Aorta (tissue), 5 donors: Measurements from ENCODE around the gene PEMT. TPM values are rescaled to one million over a fixed set of nuclear protein-coding genes. Genes with fewer than 3 reads are reported as not detected.

Experiments used
- ATAC-seq: fragments of 200-7000 bp; cut with Tn5 transposase; one replicate; pipeline ENCODE4 v1.9.1; 2022; ENCODE audit warnings: moderate library complexity; ENCODE audit not compliant: low FRiP score
- DNase-seq, 2 donors: peaks; one replicate each; pipeline ENCODE4 v3.0.0-alpha.2; 2020
- H3K27ac ChIP-seq, 2 donors: one replicate each; pipeline ENCODE4 v1.5.1; 2013; ENCODE audit warnings: low read length in 2 of 2, mild to moderate bottlenecking in 2 of 2, moderate library complexity in 2 of 2, control low read depth in 1 of 2, inconsistent platforms in 1 of 2, low read depth in 1 of 2
- H3K27me3 ChIP-seq, 2 donors: one replicate each; pipeline ENCODE4 v1.6.1; 2013; ENCODE audit warnings: control low read depth in 1 of 2, low read length in 1 of 2, mild to moderate bottlenecking in 1 of 2, moderate library complexity in 1 of 2; ENCODE audit not compliant: insufficient read depth in 2 of 2, control insufficient read depth in 1 of 2
- H3K36me3 ChIP-seq, 2 donors: one replicate each; pipeline ENCODE4 v1.6.1; 2013; ENCODE audit warnings: control low read depth in 1 of 2, low read length in 1 of 2, mild to moderate bottlenecking in 1 of 2; ENCODE audit not compliant: insufficient read depth in 2 of 2, control insufficient read depth in 1 of 2
- H3K4me1 ChIP-seq, 2 donors: one replicate each; pipeline ENCODE4 v1.6.1; 2013; ENCODE audit warnings: low read length in 2 of 2, control low read depth in 1 of 2, mild to moderate bottlenecking in 1 of 2, moderate library complexity in 1 of 2; ENCODE audit not compliant: insufficient read depth in 2 of 2, control insufficient read depth in 1 of 2
- H3K4me3 ChIP-seq, 2 donors: one replicate each; pipeline ENCODE4 v1.5.1; 2013; ENCODE audit warnings: low read length in 2 of 2, control low read depth in 1 of 2, mild to moderate bottlenecking in 1 of 2
- H3K9me3 ChIP-seq: one replicate; pipeline ENCODE4 v1.6.1; 2013; ENCODE audit warnings: mild to moderate bottlenecking, low read length; ENCODE audit not compliant: control insufficient read depth
- WGBS, 2 donors: extraction: QIAGEN DNeasy Blood & Tissue Kit; methylation state at CpG; one replicate each; pipeline ENCODE4 v1.1.7; 2013; 5-methylcytosine and 5-hydroxymethylcytosine counted together
- intact Hi-C, 2 donors: fragments of 100-400 bp; cut with DNase I; formaldehyde crosslinking; loops; one replicate each; pipeline versions ENCODE4 v1.14.2 to v1.15.0; 2022
- polyA plus RNA-seq, 2 donors: library from polyadenylated mRNA; stranded (reverse); fragments of 200-250 nt; gene quantifications; one replicate each; pipeline ENCODE4 v1.2.3, GENCODE V29; 2013
- total RNA-seq, 2 donors: library from RNA; stranded (reverse); fragmentation: NEBNext Ultra II Directional; extraction: Animal tissue kit (Norgen Biotek cat#: 25700); gene quantifications; one replicate each; pipeline ENCODE4 v1.2.1, GENCODE V29; 2021
- donor health status: healthy with polysubstance abuse.
- donor health status: Bipolar disorder and iron deficiency.
- donor health status: DM: no; HTN: no; CAD: no.
- donor health status: DM: no; HTN: no; CAD: no.
- donor health status: DM: yes; HTN: yes; CAD: no.

Gene PEMT
- total and polyA plus RNA-seq, 4 donors = 4.5 to 23.8 (median 16.5) TPM

GRCh38 chr17:17519886-17520285 is 71.6 kb downstream of the PEMT start:
- H3K4me3 ChIP-seq = no peak overlapping the region
- no peaks in the 10 kb centered on the region for H3K9me3 ChIP-seq
- ATAC-seq = no peak
- WGBS, 2 donors = 94 to 96% methylated on average over 10 of the region's 10 CpGs
- H3K27ac ChIP-seq = no peak overlapping the region
- DNase-seq = peak in 1 of 2 donors; percentile 32
- intact Hi-C loops = no loop called here
- no peaks in the 10 kb centered on the region for H3K4me1 ChIP-seq
- H3K36me3 ChIP-seq = no peaks in the 10 kb centered on the region
- no peaks in the 10 kb centered on the region for H3K27me3 ChIP-seq

DNA sequence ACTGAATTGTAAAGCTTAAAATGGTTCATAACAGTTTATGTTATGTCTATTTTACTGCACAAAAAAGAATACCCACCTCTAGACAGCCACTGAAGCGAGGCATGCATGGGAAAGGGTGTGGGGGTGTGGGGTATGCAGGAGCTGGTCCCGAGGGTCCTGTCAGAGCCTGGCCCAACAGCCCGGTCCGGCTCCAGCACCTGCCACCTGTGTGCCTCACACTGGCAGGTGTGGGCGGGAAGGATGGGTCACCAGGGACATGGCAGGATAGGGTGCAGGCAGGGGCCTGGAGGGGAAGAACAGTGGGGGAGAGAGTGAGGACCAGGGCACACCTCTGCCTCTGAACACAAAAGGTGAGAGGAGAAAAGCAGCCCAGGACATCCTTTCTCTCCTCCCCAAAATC is 72.6 kb downstream of the PEMT start:
- no peak for ATAC-seq
- Histone ChIP-seq H3K9me3 (no peaks in the 10 kb centered on the region), H3K27ac (no peak overlapping the region), H3K27me3 (no peaks in the 10 kb centered on the region), H3K4me3 (no peak overlapping the region), H3K4me1 (no peaks in the 10 kb centered on the region), H3K36me3 (no peaks in the 10 kb centered on the region)
- WGBS, 2 donors = 89 to 90% methylated on average over 5 of the region's 5 CpGs
- DNase-seq = peak in 1 of 2 donors; percentile 23
- intact Hi-C loops = no loop called here

DNA sequence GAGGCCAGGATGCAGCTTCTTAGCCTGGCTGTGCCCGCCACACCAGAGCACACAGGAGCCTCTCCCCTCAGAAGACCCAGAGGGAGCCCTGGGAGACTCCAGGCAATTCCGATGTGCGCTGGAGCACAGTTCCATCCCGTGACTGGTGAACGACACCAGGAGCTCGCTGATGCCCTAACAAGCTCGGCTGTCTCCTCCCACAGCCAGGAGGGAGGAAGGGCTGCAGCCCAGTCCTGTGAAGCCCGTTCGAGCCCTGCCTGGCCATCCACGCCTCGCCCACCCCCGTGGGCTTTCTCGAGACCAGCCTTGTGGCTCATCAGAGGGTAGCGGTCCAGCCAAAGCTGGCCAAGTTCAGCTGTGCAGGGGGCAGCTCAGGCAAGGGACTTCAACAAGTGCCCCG is 73.5 kb downstream of the PEMT start:
- peak in 1 of 2 donors; percentile 27 for DNase-seq
- intact Hi-C loops = no loop called here
- no peaks in the 10 kb centered on the region for H3K4me1 ChIP-seq
- WGBS, 2 donors = 89 to 90% methylated on average over 15 of the region's 15 CpGs
- H3K27ac ChIP-seq = no peak overlapping the region
- H3K36me3 ChIP-seq = no peaks in the 10 kb centered on the region
- no peaks in the 10 kb centered on the region for H3K9me3 ChIP-seq
- no peak overlapping the region for H3K4me3 ChIP-seq
- no peaks in the 10 kb centered on the region for H3K27me3 ChIP-seq
- ATAC-seq = no peak

- Histone ChIP-seq H3K4me3 (no peak overlapping the region), H3K27ac (no peak overlapping the region), H3K9me3 (no peaks in the 10 kb centered on the region), H3K36me3 (no peaks in the 10 kb centered on the region), H3K27me3 (no peaks in the 10 kb centered on the region), H3K4me1 (no peaks in the 10 kb centered on the region)
- WGBS, 2 donors = 94 to 95% methylated on average over 14 of the region's 14 CpGs
- intact Hi-C loops = no loop called here
- DNase-seq = peak in 1 of 2 donors; percentile 27
- no peak for ATAC-seq
Observed at GRCh38 chr17:17516941-17517720, 74.4 kb downstream of the PEMT start.

GRCh38 chr17:17515934-17516930 is 75.3 kb downstream of the PEMT start:
- no peaks in the 10 kb centered on the region for H3K9me3 ChIP-seq
- no peak overlapping the region for H3K4me3 ChIP-seq
- no peaks in the 10 kb centered on the region for H3K4me1 ChIP-seq
- H3K27ac ChIP-seq = no peak overlapping the region
- intact Hi-C loops = no loop called here
- no peaks in the 10 kb centered on the region for H3K27me3 ChIP-seq
- WGBS, 2 donors = 86 to 87% methylated on average over 21 of the region's 21 CpGs
- no peaks in the 10 kb centered on the region for H3K36me3 ChIP-seq
- ATAC-seq (no peak), DNase-seq (peak in 1 of 2 donors; percentile 25)

- WGBS, 2 donors = 95% methylated on average over 21 of the region's 21 CpGs
- intact Hi-C loops = no loop called here
- H3K27me3 ChIP-seq = no peaks in the 10 kb centered on the region
- H3K27ac ChIP-seq = no peak overlapping the region
- peak; percentile 33 to 70 for DNase-seq
- H3K36me3 ChIP-seq = no peaks in the 10 kb centered on the region
- H3K4me1 ChIP-seq = no peaks in the 10 kb centered on the region
- H3K9me3 ChIP-seq = no peaks in the 10 kb centered on the region
- H3K4me3 ChIP-seq = no peak overlapping the region
- ATAC-seq = no peak
Observed at GRCh38 chr17:17514993-17515933, 76.2 kb downstream of the PEMT start.

GRCh38 chr17:17514361-17514992 is 77.0 kb downstream of the PEMT start:
- intact Hi-C loops = no loop called here
- 94 to 96% methylated on average over 16 of the region's 16 CpGs for WGBS, 2 donors
- peak; percentile 27 to 40 for DNase-seq
- Histone ChIP-seq H3K27me3 (no peaks in the 10 kb centered on the region), H3K36me3 (no peaks in the 10 kb centered on the region), H3K4me1 (no peaks in the 10 kb centered on the region), H3K9me3 (no peaks in the 10 kb centered on the region), H3K4me3 (no peak overlapping the region), H3K27ac (no peak overlapping the region)
- no peak for ATAC-seq

DNA sequence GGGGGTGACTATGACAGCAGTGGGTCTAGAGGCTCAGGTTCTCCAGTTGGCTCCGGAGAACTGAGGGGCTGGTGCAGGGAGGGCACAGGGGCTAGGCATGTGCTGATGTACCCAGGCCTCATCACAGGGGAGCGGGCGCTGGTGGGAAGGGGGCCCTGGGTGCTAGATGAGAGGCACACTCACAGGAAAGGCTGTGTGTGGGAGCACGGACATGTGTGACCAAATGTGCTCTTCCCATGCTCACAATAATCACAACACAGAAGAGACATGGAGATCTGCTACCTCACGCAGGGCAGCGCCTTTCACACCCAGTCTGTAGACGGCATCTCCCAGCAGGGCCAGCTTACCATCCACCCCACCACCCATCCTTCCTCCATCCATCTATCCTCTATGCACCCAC is 77.9 kb downstream of the PEMT start:
- peak; percentile 17 to 62 for DNase-seq
- H3K9me3 ChIP-seq = no peaks in the 10 kb centered on the region
- WGBS, 2 donors = 94 to 99% methylated on average over 7 of the region's 7 CpGs
- intact Hi-C loops = no loop called here
- H3K27ac ChIP-seq = no peak overlapping the region
- H3K4me3 ChIP-seq = no peak overlapping the region
- no peaks in the 10 kb centered on the region for H3K4me1 ChIP-seq
- no peaks in the 10 kb centered on the region for H3K36me3 ChIP-seq
- H3K27me3 ChIP-seq = no peaks in the 10 kb centered on the region
- ATAC-seq = no peak
